CD4-positive, alpha-beta T cell (primary cell): Measurements from ENCODE around the gene PDE4C. TPM values are rescaled to one million over a fixed set of nuclear protein-coding genes. Genes with fewer than 3 reads are reported as not detected.
"Not testable (repeated sequence)": the region's sequence is repeated elsewhere in the genome, so short reads cannot be mapped to it uniquely, and the experiment has no call there.

Source experiments
- ATAC-seq: fragments of 200-7000 bp; cut with Tn5 transposase; one replicate; pipeline ENCODE4 v1.10.0; 2022; ENCODE audit warnings: mild to moderate bottlenecking; ENCODE audit not compliant: poor library complexity
- CTCF ChIA-PET: fragments of 350-600 bp; sonication (Branson Sonifier 250); formaldehyde crosslinking; loops from one replicate; lab custom pipeline; 2021; ENCODE audit warnings: antibody characterized with exemption, inconsistent platforms; lab: Charles Lee
- POLR2A ChIA-PET: fragments of 350-600 bp; sonication (Branson Sonifier 250); formaldehyde crosslinking; loops from one replicate; lab custom pipeline; 2021; ENCODE audit warnings: antibody characterized with exemption, inconsistent platforms; lab: Charles Lee
- DNase-seq, 14 experiments: peaks; one replicate each; pipeline ENCODE4 v3.0.0-alpha.2; 2013 to 2020; ENCODE audit warnings: mixed read lengths in 2 of 14
- H3K27ac ChIP-seq, 2 donors: one replicate each; pipeline versions ENCODE4 v1.5.1 to v1.7.0; 2013; ENCODE audit warnings: low read length in 2 of 2, low read depth in 1 of 2, mild to moderate bottlenecking in 1 of 2
- H3K27me3 ChIP-seq, 2 experiments: 1 replicate in 1 of 2; 2 replicates in 1 of 2; pipeline versions ENCODE4 v1.6.1 to v1.7.0; 2013; ENCODE audit warnings: low read length in 2 of 2, control low read depth in 1 of 2, mild to moderate bottlenecking in 1 of 2, moderate library complexity in 1 of 2; ENCODE audit not compliant: insufficient read depth in 2 of 2, control insufficient read depth in 1 of 2
- H3K36me3 ChIP-seq: one replicate; pipeline ENCODE4 v1.6.1; 2013; ENCODE audit warnings: low read length, control low read depth; ENCODE audit not compliant: insufficient read depth
- H3K4me1 ChIP-seq: one replicate; pipeline ENCODE4 v1.6.1; 2013; ENCODE audit warnings: low read length, control low read depth; ENCODE audit not compliant: insufficient read depth
- H3K4me3 ChIP-seq: one replicate; pipeline ENCODE4 v1.5.1; 2013; ENCODE audit warnings: mild to moderate bottlenecking, low read length, moderate library complexity
- H3K9me3 ChIP-seq, 2 experiments: 1 replicate in 1 of 2; 2 replicates in 1 of 2; pipeline versions ENCODE4 v1.6.1 to v1.7.0; 2013; ENCODE audit warnings: low read length in 2 of 2, mild to moderate bottlenecking in 2 of 2, control low read depth in 1 of 2, moderate library complexity in 1 of 2; ENCODE audit not compliant: control insufficient read depth in 1 of 2, insufficient read depth in 1 of 2
- H3K27ac Mint-ChIP-seq: one replicate; pipeline ENCODE4 v1.8.0; 2020; ENCODE audit warnings: mixed read lengths
- H3K27me3 Mint-ChIP-seq: one replicate; pipeline ENCODE4 v1.8.0; 2021; ENCODE audit warnings: mixed read lengths
- H3K36me3 Mint-ChIP-seq: one replicate; pipeline ENCODE4 v1.8.0; 2021; ENCODE audit warnings: low read depth, mixed read lengths
- H3K4me1 Mint-ChIP-seq: one replicate; pipeline ENCODE4 v1.8.0; 2021; ENCODE audit warnings: low read depth, mixed read lengths
- H3K4me3 Mint-ChIP-seq: one replicate; pipeline ENCODE4 v1.8.0; 2020; ENCODE audit warnings: mild to moderate bottlenecking, mixed read lengths
- H3K9me3 Mint-ChIP-seq: one replicate; pipeline ENCODE4 v1.8.0; 2020; ENCODE audit warnings: mixed read lengths
- CTCF ChIP-seq: fragments of 200-600 bp; IDR thresholded peaks from one replicate; pipeline ENCODE4 v1.8.0; 2022; ENCODE audit warnings: antibody characterized with exemption, mild to moderate bottlenecking
- intact Hi-C, 2 experiments: fragments of 100-400 bp; cut with DNase I in 1 of 2; cut with micrococcal nuclease in 1 of 2; formaldehyde crosslinking; loops; one replicate each; pipeline versions ENCODE4 v1.15.1 to v1.9.0; 2023 to 2025; cut with DNase I, micrococcal nuclease
- total RNA-seq, 174 experiments: library from RNA in 2 of 174; stranded (reverse) in 2 of 174; gene quantifications; one replicate each; pipeline ENCODE4 v1.2.3 and lab custom pipeline; 2021 to 2026

Gene PDE4C
- total RNA-seq, 2 experiments from 2014 or later = not detected

- intact Hi-C loops = no loop called here
- ATAC-seq = no peak
- no peaks in the 10 kb centered on the region for H3K36me3 Mint-ChIP-seq
- H3K9me3 Mint-ChIP-seq = no peaks in the 10 kb centered on the region
- H3K27ac Mint-ChIP-seq = no peak overlapping the region
- H3K27ac ChIP-seq = no peak overlapping the region
- peaks cover 21% of the 10 kb centered on the region for H3K27me3 Mint-ChIP-seq
- no peak for TF ChIP-seq CTCF
- no peaks in the 10 kb centered on the region for H3K36me3 ChIP-seq
- H3K4me3 Mint-ChIP-seq = no peak overlapping the region
- H3K4me1 Mint-ChIP-seq = no peaks in the 10 kb centered on the region
- ChIA-PET CTCF (no interaction called here), POLR2A (no interaction called here)
- H3K4me3 ChIP-seq = no peak overlapping the region
- peaks cover 3 to 7% of the 10 kb centered on the region in 2 experiments for H3K27me3 ChIP-seq
- peaks cover 4% of the 10 kb centered on the region for H3K4me1 ChIP-seq
- peaks cover 0 to 4% of the 10 kb centered on the region in 2 experiments for H3K9me3 ChIP-seq
- no peak for DNase-seq
Measured at GRCh38 chr19:18216789-18217188, 9.4 kb downstream of the PDE4C start.

- Mint-ChIP-seq H3K27me3 (peaks cover 15% of the 10 kb centered on the region), H3K27ac (no peak overlapping the region), H3K4me3 (no peak overlapping the region), H3K9me3 (no peaks in the 10 kb centered on the region), H3K4me1 (no peaks in the 10 kb centered on the region), H3K36me3 (no peaks in the 10 kb centered on the region)
- H3K27me3 ChIP-seq = peaks cover 0 to 3% of the 10 kb centered on the region in 2 experiments
- intact Hi-C loops = no loop called here
- no peaks in the 10 kb centered on the region for H3K9me3 ChIP-seq
- DNase-seq (no peak), ATAC-seq (peak; percentile 32)
- no peaks in the 10 kb centered on the region for H3K36me3 ChIP-seq
- H3K4me3 ChIP-seq = no peak overlapping the region
- POLR2A ChIA-PET = no interaction called here
- H3K27ac ChIP-seq = no peak overlapping the region
- CTCF ChIA-PET = no interaction called here
- no peak for TF ChIP-seq CTCF
- H3K4me1 ChIP-seq = no peaks in the 10 kb centered on the region
Measured at GRCh38 chr19:18214779-18215433, 11.3 kb downstream of the PDE4C start.

DNA sequence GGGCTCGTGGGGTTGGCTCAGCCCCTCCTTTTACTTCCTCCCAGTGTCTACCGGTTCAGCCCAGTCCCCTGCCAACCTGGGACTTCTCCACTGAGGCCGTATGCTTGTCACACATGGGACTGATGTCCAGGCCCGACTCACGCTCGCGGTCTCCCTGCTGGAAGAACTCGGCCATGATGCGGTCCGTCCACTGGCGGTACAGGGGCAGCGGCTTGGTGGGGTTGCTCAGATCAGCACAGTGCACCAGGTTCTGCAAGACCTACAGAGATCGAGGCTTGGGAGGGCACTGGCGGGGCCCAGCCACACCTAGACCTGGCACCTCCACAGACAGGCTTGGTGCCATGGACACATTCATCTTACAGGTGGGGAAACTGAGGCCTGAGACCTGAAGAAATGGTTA lies 14.6 kb downstream of the PDE4C start:
- ATAC-seq (no peak), DNase-seq (no peak)
- ChIA-PET POLR2A (no interaction called here), CTCF (no interaction called here)
- no peaks in the 10 kb centered on the region for H3K36me3 Mint-ChIP-seq
- intact Hi-C loops = no loop called here
- TF ChIP-seq CTCF = no peak
- Histone ChIP-seq H3K4me3 (no peak overlapping the region), H3K27me3 (no peaks in the 10 kb centered on the region), H3K4me1 (peaks cover 3% of the 10 kb centered on the region), H3K9me3 (no peaks in the 10 kb centered on the region), H3K27ac (no peak overlapping the region), H3K36me3 (no peaks in the 10 kb centered on the region)
- peaks cover 17% of the 10 kb centered on the region for H3K27me3 Mint-ChIP-seq
- no peaks in the 10 kb centered on the region for H3K9me3 Mint-ChIP-seq
- no peak overlapping the region for H3K27ac Mint-ChIP-seq
- H3K4me1 Mint-ChIP-seq = no peaks in the 10 kb centered on the region
- H3K4me3 Mint-ChIP-seq = no peak overlapping the region

DNA sequence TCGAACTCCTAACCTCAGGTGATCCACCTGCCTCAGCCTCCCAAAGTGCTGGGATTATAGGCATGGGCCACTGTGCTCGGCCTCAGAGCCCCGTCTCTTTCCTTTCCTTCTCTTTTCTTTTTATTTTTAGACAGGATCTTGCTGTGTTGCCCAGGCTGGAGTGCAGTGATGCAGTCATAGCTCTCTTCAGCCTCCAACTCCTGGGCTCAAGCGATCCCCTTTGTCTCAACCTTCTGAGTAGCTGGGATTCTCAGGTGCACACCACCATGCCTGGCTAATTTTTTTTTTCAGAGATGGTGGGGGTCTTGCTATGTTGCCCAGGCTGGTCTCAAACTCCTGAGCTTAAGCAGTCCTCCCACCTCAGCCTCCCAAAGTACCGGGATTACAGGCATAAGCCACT lies 16.3 kb downstream of the PDE4C start:
- peaks cover 14% of the 10 kb centered on the region for H3K27me3 Mint-ChIP-seq
- H3K4me1 Mint-ChIP-seq, H3K9me3 Mint-ChIP-seq, H3K9me3 ChIP-seq, H3K36me3 ChIP-seq, H3K27me3 ChIP-seq, H3K36me3 Mint-ChIP-seq, H3K4me3 Mint-ChIP-seq, DNase-seq, H3K4me3 ChIP-seq, H3K27ac ChIP-seq, H3K27ac Mint-ChIP-seq, ATAC-seq: not testable (repeated sequence)
- H3K4me1 ChIP-seq = peaks cover 11% of the 10 kb centered on the region
- CTCF ChIA-PET = interaction anchor here (3.2 kb wide), 1 partner anchor 42 kb away, joined by 19 read pairs; no protein-coding TSS in a partner anchor
- intact Hi-C loops = loop anchor here in 1 of 2 experiments (5.0 kb wide), 1 partner anchor 117 kb away; no protein-coding TSS in a partner anchor
- POLR2A ChIA-PET = interaction anchor here (0.5 kb wide), 1 partner anchor 683 kb away, joined by 3 read pairs; a partner anchor contains a TSS
